Glomerular visceral epithelial cell (primary cell): ENCODE data around the gene ZPBP.
A peak's percentile ranks its signal among the peaks of the same experiment; 100 is the strongest.

ENCODE experiments used
- DNase-seq: peaks from one replicate; pipeline ENCODE4 v3.0.0-alpha.2; 2016; ENCODE audit errors: extremely low spot score

The ZPBP gene, protein sequence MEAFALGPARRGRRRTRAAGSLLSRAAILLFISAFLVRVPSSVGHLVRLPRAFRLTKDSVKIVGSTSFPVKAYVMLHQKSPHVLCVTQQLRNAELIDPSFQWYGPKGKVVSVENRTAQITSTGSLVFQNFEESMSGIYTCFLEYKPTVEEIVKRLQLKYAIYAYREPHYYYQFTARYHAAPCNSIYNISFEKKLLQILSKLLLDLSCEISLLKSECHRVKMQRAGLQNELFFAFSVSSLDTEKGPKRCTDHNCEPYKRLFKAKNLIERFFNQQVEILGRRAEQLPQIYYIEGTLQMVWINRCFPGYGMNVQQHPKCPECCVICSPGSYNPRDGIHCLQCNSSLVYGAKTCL

DNA sequence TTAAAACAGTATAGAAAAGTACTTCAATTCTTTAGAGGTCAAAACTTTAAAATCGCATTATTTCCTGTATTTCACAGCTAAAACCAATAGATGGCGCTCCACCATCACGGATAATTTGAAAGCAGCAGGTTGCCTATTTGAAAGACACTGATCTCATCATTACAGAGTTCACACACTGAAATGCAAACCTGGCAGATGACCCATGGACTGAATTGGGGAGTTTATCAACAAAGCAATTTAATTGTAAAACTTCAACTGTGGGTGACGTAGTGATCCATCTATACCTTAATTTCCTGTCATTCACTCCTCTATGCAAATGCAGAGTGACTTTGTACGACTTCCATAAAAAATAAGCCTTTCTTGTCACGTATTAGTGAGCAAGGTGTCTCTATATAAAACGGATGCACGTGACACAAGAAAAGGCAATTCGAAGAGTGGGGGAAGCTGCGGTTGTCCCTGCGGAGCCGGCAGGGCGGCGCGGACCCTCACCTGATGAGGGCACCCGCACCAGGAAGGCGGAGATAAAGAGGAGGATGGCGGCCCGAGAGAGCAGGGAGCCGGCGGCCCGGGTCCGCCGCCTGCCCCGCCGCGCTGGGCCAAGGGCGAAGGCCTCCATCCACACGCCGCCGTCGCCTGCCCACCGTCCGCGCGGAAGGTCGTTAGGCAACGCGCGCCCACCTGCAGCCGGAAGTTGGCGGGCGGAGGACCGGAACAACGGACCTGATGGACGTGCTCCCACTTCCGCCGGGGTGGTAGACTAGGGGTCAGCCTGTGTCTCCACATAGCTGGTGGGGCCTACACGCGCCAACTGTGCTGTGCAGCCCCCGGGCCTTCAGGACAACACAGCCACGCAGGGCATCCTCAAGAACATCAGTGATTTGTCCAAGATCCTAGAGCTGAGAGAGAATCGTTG lies at the start of gene ZPBP:
TSS of gene ZPBP (minus strand) at position 668 of the 913 bp plus-strand sequence. CDS start at position 616, 52 bp downstream.
- DNase-seq = peak; percentile 32

DNA sequence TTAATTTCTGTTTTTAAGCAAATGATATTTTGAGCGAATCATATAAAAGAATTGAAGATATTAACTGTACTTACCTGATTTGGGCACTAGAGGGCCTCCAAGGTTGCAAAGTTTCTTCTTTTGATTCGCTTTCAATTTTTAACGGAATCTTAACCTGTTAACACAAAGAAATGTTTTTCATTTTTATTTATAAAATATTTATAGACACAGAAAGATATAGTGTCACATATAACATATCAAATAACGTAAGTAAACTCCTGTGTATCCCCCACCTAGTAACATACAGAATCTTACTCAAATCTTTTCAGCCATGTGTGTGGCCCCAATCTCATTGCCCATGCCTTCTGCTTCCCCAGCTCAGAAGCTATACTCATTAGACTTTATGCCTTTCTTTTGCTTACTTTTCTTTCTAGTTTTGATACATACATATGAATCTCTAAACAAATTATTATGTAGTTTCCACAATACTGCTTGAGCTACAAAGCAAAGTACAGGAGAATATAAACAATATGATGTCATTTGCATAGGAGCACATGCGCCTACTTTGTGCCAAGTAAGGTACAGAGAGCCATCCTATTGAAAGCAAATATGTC lies 49.5 kb upstream of the ZPBP start:
- peak; percentile 18 for DNase-seq

DNA sequence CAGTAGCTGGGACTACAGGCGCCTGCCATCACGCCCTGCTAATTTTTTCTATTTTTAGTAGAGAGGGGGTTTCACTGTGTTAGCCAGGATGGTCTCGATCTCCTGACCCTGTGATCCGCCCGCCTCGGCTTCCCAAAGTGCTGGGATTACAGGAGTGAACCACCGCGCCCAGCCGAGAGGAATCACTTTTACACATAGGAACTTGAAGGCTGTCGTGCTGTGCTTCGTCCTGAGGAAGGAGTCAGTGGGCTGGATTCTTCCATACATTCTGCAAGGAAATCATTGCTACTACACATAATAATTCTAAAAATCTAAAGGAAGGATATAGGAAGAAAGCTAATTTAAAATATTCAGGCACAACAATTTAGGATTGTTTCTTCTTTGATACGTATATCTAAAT lies 48.8 kb upstream of the ZPBP start:
- DNase-seq = no peak

DNA sequence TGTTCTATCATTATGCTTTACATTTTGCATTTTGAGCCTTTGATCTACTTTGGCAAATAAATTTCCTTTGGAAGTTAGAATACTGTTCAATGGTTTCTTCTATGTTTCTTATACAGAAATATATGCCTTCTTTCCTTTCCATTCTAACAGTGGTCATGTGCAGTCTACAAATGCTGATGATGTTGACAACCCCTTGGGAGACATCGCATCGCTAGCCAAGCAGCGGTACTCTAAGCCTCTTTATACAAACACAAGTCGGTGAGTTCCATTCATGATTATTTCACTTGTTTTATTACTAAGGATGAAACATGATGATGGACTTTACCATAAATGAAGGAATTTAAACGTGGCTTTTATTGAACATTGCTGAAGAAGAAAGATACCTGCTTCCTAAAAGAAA lies 48.1 kb upstream of the ZPBP start:
- DNase-seq = no peak

DNA sequence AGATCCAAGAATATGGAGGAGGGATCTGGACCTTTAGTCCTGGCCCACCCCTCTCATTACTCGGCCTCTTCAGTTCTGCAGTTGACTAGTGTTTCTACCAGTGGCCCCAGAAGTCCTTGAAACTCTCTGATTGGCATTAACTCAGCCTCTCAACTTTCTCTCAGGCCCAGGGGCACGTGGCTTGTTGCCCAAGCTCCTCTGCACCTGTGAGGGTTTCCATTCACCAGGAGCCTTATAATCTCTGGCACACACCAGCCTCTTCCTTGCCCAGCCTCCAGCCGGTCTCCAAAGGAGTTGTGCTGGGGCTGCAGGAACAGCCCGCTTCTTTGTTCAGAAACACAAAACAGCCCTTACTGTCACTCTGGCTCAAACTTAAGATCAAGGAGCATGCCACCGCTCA lies 47.6 kb upstream of the ZPBP start:
- DNase-seq = no peak

DNA sequence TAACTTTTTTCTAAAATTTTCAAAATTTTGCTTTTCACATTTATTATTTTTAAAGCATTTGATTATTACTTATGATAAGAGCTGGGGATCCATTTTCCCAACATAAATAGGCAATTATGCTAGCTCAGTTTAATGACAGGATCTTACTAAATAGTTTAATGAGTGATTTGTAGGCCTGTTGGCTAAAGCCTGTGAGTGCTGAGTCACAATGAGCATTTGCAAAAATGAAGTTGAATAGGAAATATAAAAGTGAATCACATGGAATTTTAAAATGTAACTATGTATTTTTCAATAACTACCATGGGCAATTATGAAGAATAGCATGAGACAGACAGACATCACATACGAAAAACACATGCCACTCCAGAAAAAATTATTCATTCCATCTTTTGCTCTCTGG lies 45.1 kb upstream of the ZPBP start:
- no peak for DNase-seq

DNA sequence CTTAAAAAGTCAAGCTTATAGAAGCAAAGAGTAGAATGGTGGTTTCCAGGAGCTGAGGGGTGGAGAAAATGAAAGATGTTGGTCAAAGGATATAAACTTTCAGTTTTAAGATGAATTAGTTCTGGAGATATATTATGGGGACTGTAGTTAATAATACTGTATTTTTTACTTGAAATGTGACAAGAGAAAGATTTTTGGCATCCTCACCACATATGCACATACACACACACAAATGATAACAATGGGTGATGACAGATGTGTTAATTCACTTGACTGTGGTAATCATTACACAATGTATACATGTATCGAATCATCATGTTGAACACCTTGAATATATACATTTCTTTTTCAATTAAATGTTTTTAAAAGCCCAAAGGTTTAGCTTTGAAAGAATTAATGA lies 32.7 kb upstream of the ZPBP start:
- DNase-seq = no peak

DNA sequence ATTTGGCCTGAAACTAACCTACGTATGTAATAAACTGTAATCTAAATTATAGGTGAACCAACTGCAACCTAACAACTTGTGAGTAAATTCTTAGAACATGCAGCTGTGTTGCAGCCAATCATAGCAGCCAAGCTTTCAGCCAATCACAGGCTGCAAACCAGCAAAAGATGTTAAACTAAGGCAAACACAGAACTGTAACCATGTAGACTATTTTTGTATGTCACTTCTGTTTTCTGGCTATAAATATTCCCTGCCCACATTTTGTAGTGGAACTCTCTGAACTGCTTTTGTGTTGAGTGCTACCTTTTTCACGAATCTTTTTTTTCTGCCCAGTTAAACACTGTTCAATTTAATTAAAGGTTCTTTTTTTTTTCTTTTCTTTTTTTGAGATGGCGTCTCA lies 28.2 kb upstream of the ZPBP start:
- DNase-seq = no peak

DNA sequence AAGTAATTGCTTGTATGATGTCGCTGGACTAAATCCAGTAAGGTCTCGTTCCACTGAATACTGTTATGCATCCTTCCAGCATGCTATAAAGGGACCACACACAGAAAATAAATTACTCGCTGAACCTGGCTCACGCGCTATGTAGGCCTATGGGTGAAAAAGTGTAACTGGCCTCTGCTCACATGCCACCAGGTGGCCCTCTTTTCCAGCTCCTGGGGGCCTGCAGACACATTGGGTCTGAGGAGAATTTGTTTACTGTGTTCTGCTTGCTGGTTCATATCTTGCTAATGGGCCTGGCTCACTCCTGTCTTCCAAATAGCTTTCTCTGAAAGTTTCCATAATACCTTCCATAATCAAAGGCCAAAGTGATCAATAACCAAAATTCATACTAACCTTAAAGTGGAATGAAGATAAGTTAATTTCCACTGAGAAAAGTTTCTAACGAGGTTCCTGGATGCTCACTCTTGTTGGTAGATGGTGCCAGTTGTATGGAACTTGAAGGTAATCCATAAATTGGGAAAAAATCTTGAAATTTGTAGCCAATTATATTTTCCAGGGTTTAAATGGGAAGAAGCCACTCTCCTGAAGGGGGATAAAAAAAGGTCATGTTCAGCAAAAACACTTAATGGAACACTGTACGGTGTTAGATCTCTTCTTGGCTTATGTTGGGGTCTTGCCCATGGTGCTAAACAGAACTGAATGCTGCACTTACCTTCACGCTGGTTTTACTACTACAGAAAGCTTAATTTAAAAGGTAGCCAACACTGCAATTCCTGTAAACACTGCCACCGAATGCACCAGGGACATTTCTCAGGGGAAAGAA lies 27.0 kb upstream of the ZPBP start:
- DNase-seq = no peak

DNA sequence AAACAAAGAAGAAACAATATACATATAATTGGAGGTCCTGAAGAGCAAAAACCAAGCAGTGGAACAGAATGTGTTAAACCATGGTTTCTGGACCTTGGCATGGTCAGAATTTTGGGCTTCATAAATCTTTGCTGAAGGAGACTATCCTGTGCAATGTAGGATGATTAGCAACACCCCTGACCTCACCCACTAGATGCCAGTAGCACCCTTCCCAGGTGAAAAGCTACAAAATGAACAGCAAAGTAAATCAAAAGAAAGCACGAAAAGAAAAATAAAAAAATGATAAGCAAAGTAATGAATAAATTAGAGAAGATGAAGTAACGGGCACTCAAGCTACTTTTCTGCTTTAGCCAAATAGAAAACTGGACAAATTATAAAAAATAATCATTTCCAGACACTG lies 19.2 kb upstream of the ZPBP start:
- DNase-seq = no peak

DNA sequence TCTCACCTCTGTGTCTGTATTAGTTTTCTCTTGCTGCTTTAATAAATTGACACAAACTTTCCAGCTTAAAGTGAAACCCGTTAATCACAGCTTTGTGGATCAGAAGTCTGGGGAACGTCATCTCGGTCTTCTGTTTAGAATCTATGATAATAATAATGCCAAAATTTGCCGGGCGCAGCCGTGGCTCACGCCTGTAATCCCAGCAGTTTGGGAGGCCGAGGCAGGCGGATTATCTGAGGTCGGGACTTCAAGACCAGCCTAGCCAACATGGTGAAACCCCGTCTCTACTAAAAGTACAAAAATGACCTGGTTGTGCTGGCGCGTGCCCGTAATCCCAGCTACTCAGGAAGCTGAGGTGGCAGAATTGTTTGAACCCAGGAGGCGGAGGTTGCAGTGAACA lies 8.8 kb upstream of the ZPBP start:
- DNase-seq = no peak

DNA sequence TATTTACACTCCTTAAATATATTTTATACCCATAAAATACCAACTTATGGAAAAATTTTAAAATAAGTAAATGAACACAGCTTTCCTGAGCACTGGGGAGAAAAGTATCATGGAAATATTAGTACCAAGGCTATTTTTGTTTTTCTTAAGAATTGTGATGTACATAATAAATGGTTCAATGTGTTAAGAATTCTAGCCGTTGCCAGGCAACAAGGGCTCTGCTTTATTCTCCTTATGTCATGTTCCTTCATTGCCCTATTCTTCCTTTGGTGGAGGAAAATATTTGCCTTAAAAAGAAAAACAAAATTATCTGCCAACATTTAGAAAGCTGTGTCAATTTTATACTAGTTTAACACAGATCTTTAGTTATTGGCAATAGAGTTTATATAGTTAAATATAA lies 2.6 kb upstream of the ZPBP start:
- no peak for DNase-seq

DNA sequence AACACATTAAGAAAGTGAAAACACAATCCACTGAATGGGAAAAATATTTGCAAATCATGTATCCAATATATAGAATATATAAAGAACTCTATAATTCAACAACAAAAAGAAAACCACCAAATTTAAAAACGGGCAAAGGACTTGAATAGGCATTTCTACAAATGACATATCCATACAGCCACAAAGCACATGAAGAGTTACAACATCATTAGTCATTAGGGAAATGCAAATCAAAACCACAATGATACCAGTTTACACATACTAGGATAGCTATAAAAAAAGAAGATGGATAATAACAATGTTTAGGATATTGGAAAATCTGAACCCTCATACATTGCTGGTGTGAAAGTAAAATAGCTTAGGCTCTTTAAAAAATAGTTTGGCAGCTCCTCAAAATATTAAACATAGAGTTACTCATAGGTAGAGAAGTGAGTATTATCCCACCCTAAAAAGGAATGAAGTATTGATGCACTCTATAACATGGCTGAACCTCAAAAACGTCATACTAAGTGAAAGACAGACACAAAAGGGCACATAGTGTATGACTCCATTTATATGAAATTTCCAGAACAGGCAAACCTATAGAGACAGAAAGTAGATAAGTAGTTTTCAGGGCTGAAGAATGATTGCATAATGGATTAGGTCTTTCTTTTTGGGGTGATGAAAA lies 4.5 kb downstream of the ZPBP start:
- no peak for DNase-seq

DNA sequence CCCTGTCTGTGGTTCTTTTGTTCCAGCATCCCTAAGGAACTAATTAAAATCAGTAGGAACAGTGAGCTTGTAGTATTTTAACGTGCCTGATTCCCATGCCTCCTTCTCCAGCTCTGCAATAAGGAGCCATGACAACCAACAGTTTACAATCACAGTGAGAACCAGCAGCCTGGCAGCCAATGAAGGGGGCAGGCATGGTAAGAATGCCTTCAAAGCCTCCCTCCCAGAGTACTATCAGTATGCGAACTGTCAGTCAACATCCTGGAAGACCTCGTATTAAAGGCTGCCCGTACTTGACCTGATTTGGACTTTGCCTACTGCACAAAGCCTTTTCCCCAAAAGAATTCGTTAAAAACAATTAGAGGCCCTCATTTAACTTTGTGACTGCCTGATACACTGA lies 7.7 kb downstream of the ZPBP start:
- no peak for DNase-seq

DNA sequence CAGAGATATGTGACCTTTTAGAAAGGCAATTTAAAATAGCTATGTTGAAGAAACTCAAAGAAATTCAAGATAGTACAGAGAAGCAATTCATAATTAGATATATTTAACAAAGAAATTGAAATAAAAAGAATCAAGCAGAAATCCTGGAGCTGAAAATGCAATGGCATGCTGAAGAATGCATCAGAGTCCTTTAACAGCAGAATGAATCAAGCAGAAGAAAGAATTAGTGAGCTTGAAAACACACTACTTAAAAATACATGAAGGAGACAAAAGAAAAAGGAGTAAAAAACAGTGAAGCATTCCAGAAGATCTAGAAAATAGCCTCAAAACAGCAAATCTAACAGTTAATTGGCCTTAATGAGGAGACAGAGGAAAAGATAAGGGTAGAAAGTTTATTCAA lies 20.0 kb downstream of the ZPBP start:
- no peak for DNase-seq

DNA sequence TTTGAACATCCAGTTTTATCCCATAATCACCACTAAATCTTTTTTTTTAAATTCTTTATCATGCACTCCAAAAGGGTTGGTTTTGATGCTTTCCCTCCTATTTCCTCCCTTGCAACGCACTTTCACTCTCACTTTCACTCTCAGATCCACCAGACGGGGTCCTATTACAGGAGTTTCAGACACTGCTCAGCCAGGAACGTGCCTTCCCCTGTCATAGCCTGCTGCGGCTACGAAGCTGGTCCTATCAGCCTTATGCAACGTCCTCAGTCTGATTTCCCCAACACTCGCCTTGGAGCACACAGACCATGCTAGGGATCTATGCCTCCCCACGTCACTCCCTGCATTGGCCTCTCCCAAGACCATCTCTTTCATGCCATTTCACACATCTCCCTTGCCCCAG lies 23.4 kb downstream of the ZPBP start:
- no peak for DNase-seq

DNA sequence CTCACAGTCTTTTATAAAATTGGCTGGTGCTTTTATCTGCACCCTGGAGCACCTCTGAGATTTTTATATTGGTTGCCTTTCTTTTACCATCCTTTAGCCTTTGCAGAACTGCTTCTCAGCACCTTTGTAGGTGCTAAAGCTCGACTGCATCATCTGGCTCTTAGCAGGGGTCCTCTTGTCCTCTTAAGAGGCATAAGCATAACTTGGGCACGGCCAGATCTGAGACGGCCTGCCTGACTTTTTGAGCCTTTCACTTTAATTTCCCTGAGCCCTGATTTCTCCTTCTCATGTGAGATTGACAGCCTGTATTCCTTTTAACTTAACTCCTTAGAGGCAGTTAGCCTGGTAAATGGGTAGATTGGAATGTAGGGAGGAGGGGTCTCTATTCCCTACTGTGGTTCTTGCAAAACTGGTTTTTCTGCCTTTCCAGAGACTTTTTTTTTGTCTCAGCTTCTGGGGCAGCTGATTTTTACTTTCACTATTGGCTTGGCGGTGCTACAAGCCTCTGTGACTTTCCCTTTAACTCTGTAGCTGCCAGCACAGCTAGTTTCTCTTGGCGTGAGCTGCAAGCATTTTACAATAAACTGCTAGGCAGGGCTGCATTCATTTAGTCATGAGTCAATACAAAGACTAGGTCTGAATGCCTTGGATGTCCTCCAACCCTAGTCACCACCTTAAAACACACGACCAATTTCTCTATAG lies 24.0 kb downstream of the ZPBP start:
- DNase-seq = peak; percentile 1

DNA sequence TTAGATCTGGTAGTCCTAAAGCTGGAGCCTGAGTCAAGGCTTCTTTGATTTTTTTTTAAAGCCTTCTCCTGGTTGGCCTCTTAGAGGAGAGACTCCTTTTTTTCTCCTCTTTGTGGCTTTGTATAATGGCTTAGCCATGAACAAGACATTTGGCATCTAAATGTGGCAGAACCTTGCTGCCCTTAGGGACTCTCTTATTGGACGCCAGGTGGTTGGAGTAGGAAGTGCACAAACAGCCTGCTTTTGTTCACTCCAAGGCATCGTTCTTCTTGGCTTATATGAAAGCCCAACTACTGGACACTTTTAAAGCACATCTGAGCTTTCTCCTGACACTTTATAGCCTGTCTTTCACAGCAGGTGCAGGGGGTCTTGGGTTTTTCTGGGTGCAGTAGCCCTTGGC lies 25.0 kb downstream of the ZPBP start:
- DNase-seq = no peak

DNA sequence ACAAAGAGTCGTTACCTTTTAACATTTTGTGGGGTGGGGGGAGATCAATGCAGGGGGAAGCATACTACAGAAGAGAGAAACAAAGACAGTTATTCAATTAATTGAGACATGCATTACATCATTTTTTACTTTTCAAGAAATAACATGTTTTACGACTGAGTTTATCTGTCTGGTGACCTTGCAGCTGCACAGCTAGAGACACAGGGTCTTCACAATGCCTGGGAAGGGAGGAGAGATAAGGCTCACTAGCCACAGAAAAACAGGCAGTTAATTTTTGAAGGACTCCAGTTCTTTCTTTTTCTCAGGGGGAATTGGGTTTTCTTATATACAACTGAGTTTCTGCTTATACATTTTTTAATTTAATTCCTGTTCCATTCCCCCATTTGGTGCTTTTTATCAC lies 30.1 kb downstream of the ZPBP start:
- no peak for DNase-seq

DNA sequence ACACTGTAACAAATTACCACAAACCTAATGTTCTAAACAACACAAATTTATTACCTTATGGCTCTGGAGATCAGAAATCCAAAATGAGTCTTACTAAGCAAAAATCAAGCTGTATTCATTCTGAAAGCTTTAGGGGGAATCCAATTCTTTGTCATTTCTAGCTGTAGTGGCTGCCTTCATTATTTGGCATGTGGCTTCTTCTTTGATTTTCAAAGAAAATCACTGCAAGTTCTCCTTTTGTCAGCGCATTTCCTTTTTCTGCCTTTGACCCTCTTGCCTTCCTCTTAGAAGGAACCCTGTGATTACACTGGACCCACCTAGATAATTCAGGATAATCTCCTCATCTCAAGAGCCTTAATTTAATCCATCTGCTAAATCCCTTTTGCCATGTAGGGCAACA lies 36.9 kb downstream of the ZPBP start:
- no peak for DNase-seq

DNA sequence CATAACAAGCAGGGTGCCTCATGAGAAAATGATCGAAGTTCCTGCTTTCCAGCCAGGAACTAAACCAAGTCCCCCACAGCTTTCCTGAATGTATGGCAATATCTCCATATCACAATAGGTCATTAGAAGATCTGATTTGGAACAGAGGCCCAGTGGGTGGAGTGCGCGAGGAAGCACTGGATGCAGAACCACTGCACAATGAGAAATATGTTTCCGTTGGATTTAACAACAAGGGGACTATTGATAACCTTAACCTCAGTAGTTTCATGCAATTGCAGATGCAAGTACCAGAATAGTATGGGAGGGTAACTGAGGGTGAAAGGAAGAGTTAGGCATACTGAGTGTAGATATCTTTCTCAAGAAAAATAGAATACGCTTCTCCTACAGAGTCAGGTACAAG lies 45.3 kb downstream of the ZPBP start:
- no peak for DNase-seq
